LNCAP (cell line): ENCODE measurements around the gene IRX4.

ENCODE experiments used
- CTCF ChIP-seq: fragments of 450-650 bp; IDR thresholded peaks from 2 replicates; pipeline ENCODE4 v1.5.1; 2017; ENCODE audit warnings: mild to moderate bottlenecking

The IRX4 gene

GRCh38 chr5:1838013-1838412 lies 44.7 kb downstream of the IRX4 start:
- no peak for TF ChIP-seq CTCF

- no peak for TF ChIP-seq CTCF
These were observed 45.5 kb downstream of the IRX4 start for GRCh38 chr5:1836891-1837880.

GRCh38 chr5:1836176-1836890 lies 46.4 kb downstream of the IRX4 start:
- TF ChIP-seq CTCF: no peak

- no peak for TF ChIP-seq CTCF
These were observed 47.3 kb downstream of the IRX4 start for GRCh38 chr5:1835431-1835830.

- no peak for TF ChIP-seq CTCF
These were observed 47.9 kb downstream of the IRX4 start for GRCh38 chr5:1834721-1835429.

- no peak for TF ChIP-seq CTCF
These were observed 48.6 kb downstream of the IRX4 start for GRCh38 chr5:1834022-1834551.
